Mucosa of descending colon (tissue), 3 donors: ENCODE data around the gene CUEDC2. TPM values are rescaled to one million over a fixed set of nuclear protein-coding genes. Genes with fewer than 3 reads are reported as not detected.

Source experiments
- ATAC-seq: fragments of 200-7000 bp; cut with Tn5 transposase; one replicate; pipeline ENCODE4 v1.9.1; 2020; ENCODE audit warnings: mild to moderate bottlenecking, moderate library complexity
- DNase-seq, 3 donors: peaks; one replicate each; pipeline ENCODE4 v3.0.0-alpha.2; 2020
- H3K36me3 ChIP-seq: fragments of 200-600 bp; one replicate; pipeline ENCODE4 v1.8.0; 2021; ENCODE audit warnings: low read depth, mild to moderate bottlenecking
- H3K4me1 ChIP-seq: fragments of 200-600 bp; one replicate; pipeline ENCODE4 v1.8.0; 2021; ENCODE audit warnings: low read depth, mild to moderate bottlenecking
- H3K4me3 ChIP-seq: fragments of 200-600 bp; one replicate; pipeline ENCODE4 v1.8.0; 2021; ENCODE audit warnings: mild to moderate bottlenecking
- H3K9me3 ChIP-seq: fragments of 200-600 bp; one replicate; pipeline ENCODE4 v1.8.0; 2021; ENCODE audit warnings: mild to moderate bottlenecking
- CTCF ChIP-seq: fragments of 200-600 bp; IDR thresholded peaks from one replicate; pipeline ENCODE4 v1.8.0; 2022; ENCODE audit warnings: antibody characterized with exemption, mild to moderate bottlenecking
- intact Hi-C, 2 donors: fragments of 100-400 bp; cut with DNase I in 1 of 2; cut with micrococcal nuclease in 1 of 2; formaldehyde crosslinking; loops; one replicate each; pipeline versions ENCODE4 v1.11.0 to v1.11.1; 2022; cut with DNase I, micrococcal nuclease
- long read RNA-seq, 2 donors: library from polyadenylated mRNA; unstranded; transcript quantifications; one replicate each; pipeline ENCODE4 v2.0.0, GENCODE V29; 2019 to 2021
- total RNA-seq, 3 donors: library from RNA; stranded (reverse); fragmentation: NEBNext Ultra II Directional in 2 of 3; extraction: Animal tissue kit (Norgen Biotek cat#: 25700) in 2 of 3; gene quantifications; one replicate each; pipeline versions ENCODE4 v1.2.1 to v1.2.4, GENCODE V29; 2021 to 2023
- donor health status: DM: no; HTN: no; CAD: no; lungs with moderate emphysema.
- donor health status: DM: no; HTN: no; CAD: no.
- donor health status: DM: no; HTN: yes; CAD: no.

CUEDC2 gene, protein sequence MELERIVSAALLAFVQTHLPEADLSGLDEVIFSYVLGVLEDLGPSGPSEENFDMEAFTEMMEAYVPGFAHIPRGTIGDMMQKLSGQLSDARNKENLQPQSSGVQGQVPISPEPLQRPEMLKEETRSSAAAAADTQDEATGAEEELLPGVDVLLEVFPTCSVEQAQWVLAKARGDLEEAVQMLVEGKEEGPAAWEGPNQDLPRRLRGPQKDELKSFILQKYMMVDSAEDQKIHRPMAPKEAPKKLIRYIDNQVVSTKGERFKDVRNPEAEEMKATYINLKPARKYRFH
- 10 to 100 TPM; 26.6 to 51.9 (median 29.2) TPM for total RNA-seq
- long read RNA-seq, donor 1, transcript CUEDC2-201 (9 exons, 1,191 nt), result major isoform, 70 of 90 reads
- long read RNA-seq, donor 1, partial matches to known transcripts, result 7 of 90 reads
- long read RNA-seq, donor 1, other reads (novel, unspliced or antisense), result 13 of 90 reads
- long read RNA-seq, donor 2, transcript CUEDC2-201 (9 exons, 1,191 nt), result major isoform, 44 of 54 reads
- long read RNA-seq, donor 2, partial matches to known transcripts, result 4 of 54 reads
- long read RNA-seq, donor 2, other reads (novel, unspliced or antisense), result 6 of 54 reads

DNA sequence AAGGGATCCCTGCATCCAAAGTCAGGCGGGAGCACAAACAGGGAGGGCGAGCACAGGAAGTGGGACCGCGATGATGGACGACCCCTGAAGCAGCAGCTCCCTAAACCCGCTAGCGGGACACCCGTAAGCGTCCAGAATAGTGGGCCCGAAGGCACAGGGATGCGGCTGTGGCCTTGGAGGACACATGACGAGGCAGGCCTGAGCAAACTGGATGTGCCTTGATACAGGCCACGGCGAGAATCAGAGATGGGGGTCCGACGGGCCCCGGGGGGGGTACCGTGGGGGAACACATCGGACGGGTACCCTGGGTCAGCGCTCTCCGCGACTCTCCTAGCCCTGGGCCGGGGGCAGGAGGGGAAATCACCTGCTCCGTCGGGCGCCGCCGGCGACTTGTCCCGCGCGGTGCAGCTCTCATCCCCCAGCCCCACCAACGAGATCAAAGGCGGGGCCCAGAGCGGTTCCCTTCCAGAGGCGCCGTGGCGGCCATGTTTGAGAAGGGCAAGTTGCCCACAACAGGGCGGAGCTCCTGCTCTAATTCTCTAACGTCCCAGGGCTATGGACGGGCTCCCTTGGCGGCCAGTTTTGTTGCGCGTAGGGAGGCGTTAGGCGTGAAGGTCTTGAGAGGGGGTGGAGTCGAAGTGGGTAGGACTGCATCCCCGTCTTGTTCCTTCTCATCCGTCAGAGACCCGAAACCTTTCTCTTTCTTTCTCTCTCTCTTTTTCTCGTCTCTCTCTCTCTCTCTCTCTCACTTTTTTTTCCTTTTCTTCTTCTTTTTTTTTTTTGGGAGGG, at the start of gene CUEDC2:
TSS of gene CUEDC2 (minus strand) at position 413 of the 789 bp plus-strand sequence. CDS start 7,386 bp downstream, outside the sequence.
- DNase-seq, result peak; percentile 98 to 99 (median 99)
- intact Hi-C loops, result no loop called here
- Histone ChIP-seq H3K9me3 (no peaks in the 10 kb centered on the region), H3K36me3 (no peaks in the 10 kb centered on the region), H3K4me3 (peak within 1 kb of the TSS; percentile 70), H3K4me1 (peaks cover 15% of the 10 kb centered on the region)
- ATAC-seq, result peak; percentile 98
- no peak for TF ChIP-seq CTCF

DNA sequence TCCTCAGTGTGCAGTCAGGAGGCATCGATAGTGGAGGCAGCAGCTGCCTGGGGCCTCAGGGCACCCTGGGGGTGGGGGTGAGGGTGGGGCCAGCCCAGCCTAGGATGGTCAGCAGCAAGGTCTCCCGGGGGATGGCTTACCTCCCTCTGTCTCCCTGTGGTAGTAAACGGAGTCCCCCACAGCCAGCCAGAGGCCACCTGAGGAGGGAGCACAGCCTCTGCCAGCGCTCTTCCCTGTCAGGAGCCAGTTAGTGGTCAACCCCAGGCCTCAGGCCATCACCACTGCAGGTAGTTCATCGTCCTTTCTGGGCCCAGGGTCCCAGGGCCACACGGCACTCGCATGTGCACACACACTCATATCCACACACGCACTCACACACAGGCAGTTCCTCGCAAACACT, 48.0 kb upstream of the CUEDC2 start:
- TF ChIP-seq CTCF, result no peak
- H3K9me3 ChIP-seq, result no peaks in the 10 kb centered on the region
- no peak overlapping the region for H3K4me3 ChIP-seq
- peaks cover 22% of the 10 kb centered on the region for H3K36me3 ChIP-seq
- no peaks in the 10 kb centered on the region for H3K4me1 ChIP-seq
- peak in 1 of 3 donors; percentile 42 for DNase-seq
- ATAC-seq, result no peak
- intact Hi-C loops, result no loop called here

- Histone ChIP-seq H3K4me1 (no peaks in the 10 kb centered on the region), H3K36me3 (peaks cover 15% of the 10 kb centered on the region), H3K4me3 (no peak overlapping the region), H3K9me3 (no peaks in the 10 kb centered on the region)
- ATAC-seq (no peak), DNase-seq (peak in 1 of 3 donors; percentile 10)
- TF ChIP-seq CTCF, result no peak
- intact Hi-C loops, result no loop called here
These were observed 47.3 kb upstream of the CUEDC2 start for GRCh38 chr10:102479651-102480050.

DNA sequence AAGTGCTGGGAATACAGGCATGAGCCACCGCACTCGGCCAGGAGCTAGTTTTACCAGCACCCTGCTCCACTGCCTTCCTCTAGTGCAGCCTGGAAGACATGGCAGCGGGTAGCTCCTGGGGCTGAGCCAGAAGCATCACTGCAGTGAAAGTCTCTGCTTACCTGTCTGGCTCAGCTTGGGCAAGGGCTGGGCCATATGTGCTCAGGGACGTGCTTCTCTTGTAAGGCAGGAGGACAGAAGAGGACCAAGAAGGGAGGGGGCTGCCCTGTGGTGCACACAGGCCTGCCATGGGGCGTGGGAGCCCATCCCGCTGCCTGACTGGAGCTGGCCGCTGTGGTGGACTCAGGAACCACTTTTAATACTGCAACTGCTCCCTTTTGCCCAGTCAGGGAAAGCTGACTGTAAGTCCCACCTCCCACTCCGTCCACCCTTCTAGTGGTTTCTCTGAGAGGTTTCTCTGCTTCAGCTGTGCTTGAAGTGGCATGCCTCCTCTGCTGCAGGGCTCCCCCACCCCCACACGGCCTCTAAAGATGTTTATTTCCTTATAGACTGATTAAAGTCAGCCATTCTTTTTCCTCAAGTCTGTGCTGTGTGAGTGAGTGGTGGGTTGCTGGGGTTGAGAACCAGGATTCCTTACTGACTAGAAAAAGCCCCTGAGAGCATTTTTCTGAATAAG, 44.2 kb upstream of the CUEDC2 start:
- DNase-seq, result peak in 1 of 3 donors; percentile 44
- intact Hi-C loops, result no loop called here
- no peaks in the 10 kb centered on the region for H3K36me3 ChIP-seq

More for the DNA sequence above, 44.2 kb upstream of the CUEDC2 start:
- ATAC-seq, result no peak
- Histone ChIP-seq H3K9me3 (no peaks in the 10 kb centered on the region), H3K4me3 (no peak overlapping the region), H3K4me1 (no peaks in the 10 kb centered on the region)
- no peak for TF ChIP-seq CTCF
